Breast epithelium (tissue), 3 donors: Measurements from ENCODE around the gene SLC35E4.

Experiments used
- CTCF ChIP-seq, 3 donors: fragments of 450-650 bp; IDR thresholded peaks; one replicate each; pipeline ENCODE4 v1.5.1; 2016 to 2017; ENCODE audit warnings: antibody characterized with exemption in 3 of 3, mild to moderate bottlenecking in 3 of 3, moderate library complexity in 3 of 3
- POLR2A ChIP-seq: fragments of 450-650 bp; IDR thresholded peaks from one replicate; pipeline ENCODE4 v1.6.1; 2016; ENCODE audit warnings: antibody characterized with exemption, mild to moderate bottlenecking, moderate library complexity

GRCh38 chr22:30673136-30673535 is 37.6 kb downstream of the SLC35E4 start:
- TF ChIP-seq CTCF (IDR thresholded peaks at IDR 0.05) (no peak), POLR2A (no peak)
